H1 (cell line): ENCODE measurements around the gene THADA.

ENCODE experiments used
- BCL11A ChIP-seq, 2 experiments: IDR thresholded peaks; one replicate each; pipeline ENCODE4 v1.6.1; 2011; ENCODE audit warnings: low read depth in 2 of 2, low read length in 2 of 2, mild to moderate bottlenecking in 2 of 2
- CHD2 ChIP-seq: IDR thresholded peaks from 2 replicates; pipeline ENCODE4 v1.6.1; 2012; ENCODE audit warnings: low read length, improper control_type of control experiment
- CTCF ChIP-seq, 3 experiments: IDR thresholded peaks; 1 replicate in 2 of 3; 2 replicates in 1 of 3; pipeline versions ENCODE4 v1.5.1 to v1.6.1; 2011; ENCODE audit warnings: low read length in 3 of 3, mild to moderate bottlenecking in 3 of 3, inconsistent platforms in 2 of 3, low read depth in 1 of 3, moderate library complexity in 1 of 3; ENCODE audit not compliant: insufficient read depth in 1 of 3; ENCODE audit errors: control extremely low read depth in 1 of 3
- EP300 ChIP-seq, 2 experiments: IDR thresholded peaks; 1 replicate in 1 of 2; 2 replicates in 1 of 2; pipeline ENCODE4 v1.6.1; 2011 to 2012; ENCODE audit warnings: low read depth in 2 of 2, low read length in 2 of 2, mild to moderate bottlenecking in 2 of 2, borderline replicate concordance in 1 of 2, inconsistent platforms in 1 of 2, moderate library complexity in 1 of 2
- EZH2 ChIP-seq: fragments of 200-600 bp; sonication (generic); IDR thresholded peaks from 2 replicates; pipeline ENCODE4 v1.7.1; 2012; ENCODE audit warnings: low read depth, mild to moderate bottlenecking, moderate library complexity, low read length, inconsistent platforms; ENCODE audit not compliant: severe bottlenecking
- FOSL1 ChIP-seq: IDR thresholded peaks from 2 replicates; pipeline ENCODE4 v1.6.1; 2011; ENCODE audit warnings: mild to moderate bottlenecking, low read depth, low read length, moderate library complexity; ENCODE audit not compliant: insufficient read depth
- NANOG ChIP-seq: IDR thresholded peaks from 2 replicates; pipeline ENCODE4 v1.6.1; 2011; ENCODE audit warnings: low read length, low read depth, mild to moderate bottlenecking, inconsistent platforms; ENCODE audit not compliant: insufficient read depth, poor library complexity, severe bottlenecking
- PHF8 ChIP-seq: fragments of 200-600 bp; sonication (generic); conservative IDR thresholded peaks from 2 replicates; pipeline ENCODE4 v1.7.1; 2012; ENCODE audit warnings: low read depth, mild to moderate bottlenecking, inconsistent platforms, low read length, moderate library complexity
- POLR2A ChIP-seq, 2 experiments: IDR thresholded peaks; 1 replicate in 1 of 2; 2 replicates in 1 of 2; pipeline ENCODE4 v1.6.1; 2011; ENCODE audit warnings: low read depth in 2 of 2, low read length in 2 of 2, mild to moderate bottlenecking in 2 of 2; ENCODE audit errors: control extremely low read depth in 1 of 2
- RAD21 ChIP-seq, 2 experiments: IDR thresholded peaks in 1 of 2; conservative IDR thresholded peaks in 1 of 2; 2 replicates each; pipeline ENCODE4 v1.6.1; 2011; ENCODE audit warnings: low read depth in 2 of 2, low read length in 2 of 2, improper control_type of control experiment in 1 of 2, inconsistent platforms in 1 of 2, mild to moderate bottlenecking in 1 of 2, moderate library complexity in 1 of 2
- SRF ChIP-seq: IDR thresholded peaks from 2 replicates; pipeline ENCODE4 v1.6.1; 2011; ENCODE audit warnings: mild to moderate bottlenecking, low read depth, low read length, moderate library complexity
- TAF1 ChIP-seq: IDR thresholded peaks from 2 replicates; pipeline ENCODE4 v1.6.1; 2011; ENCODE audit warnings: mild to moderate bottlenecking, low read depth, low read length
- TCF12 ChIP-seq: IDR thresholded peaks from 2 replicates; pipeline ENCODE4 v1.6.1; 2011; ENCODE audit warnings: low read depth, mild to moderate bottlenecking, low read length

- TF ChIP-seq CTCF (IDR thresholded peaks at IDR 0.05; ENCODE audit: control extremely low read depth in 1 of 3, insufficient read depth in 1 of 3, low read depth in 1 of 3, low read length in 3 of 3) (no peak), SRF (no peak), EP300 (IDR thresholded peaks at IDR 0.05; ENCODE audit: borderline replicate concordance in 1 of 2, low read depth in 2 of 2, low read length in 2 of 2) (no peak), PHF8 (no peak), TCF12 (no peak), FOSL1 (no peak), EZH2 (no peak), NANOG (no peak), RAD21 (IDR thresholded peaks at IDR 0.05 in 1 of 2, conservative IDR thresholded peaks at IDR 0.05 in 1 of 2; ENCODE audit: low read depth in 2 of 2, low read length in 2 of 2) (no peak), POLR2A (IDR thresholded peaks at IDR 0.05; ENCODE audit: control extremely low read depth in 1 of 2, low read depth in 2 of 2, low read length in 2 of 2) (no peak), TAF1 (no peak), BCL11A (IDR thresholded peaks at IDR 0.05; ENCODE audit: low read depth in 2 of 2, low read length in 2 of 2) (no peak), CHD2 (no peak)
Measured at GRCh38 chr2:43541165-43541564, 54.7 kb downstream of the THADA start.
